ENCODE measurements around the gene TCP11L2. TPM values are rescaled to one million over a fixed set of nuclear protein-coding genes. Genes with fewer than 3 reads are reported as not detected.

Gene TCP11L2
- total and polyA plus RNA-seq, 9 donors = 8.5 to 41.7 (median 21.2) TPM

GRCh38 chr12:106269150-106269771 is 33.3 kb upstream of the TCP11L2 start:
- Histone ChIP-seq H3K36me3 (no peaks in the 10 kb centered on the region), H3K27ac (no peak overlapping the region), H3K4me1 (ENCODE audit: insufficient read depth) (no peaks in the 10 kb centered on the region), H3K9me3 (no peaks in the 10 kb centered on the region), H3K27me3 (no peaks in the 10 kb centered on the region), H3K4me3 (no peak overlapping the region)
- no peak for DNase-seq
- 93 to 97% (median 94%) methylated on average over 7 of the region's 7 CpGs for WGBS, 3 donors
- TF ChIP-seq POLR2A (IDR thresholded peaks at IDR 0.05) (no peak), EP300 (IDR thresholded peaks at IDR 0.05) (no peak)
- TF ChIP-seq, protein P1, sequence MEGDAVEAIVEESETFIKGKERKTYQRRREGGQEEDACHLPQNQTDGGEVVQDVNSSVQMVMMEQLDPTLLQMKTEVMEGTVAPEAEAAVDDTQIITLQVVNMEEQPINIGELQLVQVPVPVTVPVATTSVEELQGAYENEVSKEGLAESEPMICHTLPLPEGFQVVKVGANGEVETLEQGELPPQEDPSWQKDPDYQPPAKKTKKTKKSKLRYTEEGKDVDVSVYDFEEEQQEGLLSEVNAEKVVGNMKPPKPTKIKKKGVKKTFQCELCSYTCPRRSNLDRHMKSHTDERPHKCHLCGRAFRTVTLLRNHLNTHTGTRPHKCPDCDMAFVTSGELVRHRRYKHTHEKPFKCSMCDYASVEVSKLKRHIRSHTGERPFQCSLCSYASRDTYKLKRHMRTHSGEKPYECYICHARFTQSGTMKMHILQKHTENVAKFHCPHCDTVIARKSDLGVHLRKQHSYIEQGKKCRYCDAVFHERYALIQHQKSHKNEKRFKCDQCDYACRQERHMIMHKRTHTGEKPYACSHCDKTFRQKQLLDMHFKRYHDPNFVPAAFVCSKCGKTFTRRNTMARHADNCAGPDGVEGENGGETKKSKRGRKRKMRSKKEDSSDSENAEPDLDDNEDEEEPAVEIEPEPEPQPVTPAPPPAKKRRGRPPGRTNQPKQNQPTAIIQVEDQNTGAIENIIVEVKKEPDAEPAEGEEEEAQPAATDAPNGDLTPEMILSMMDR (IDR thresholded peaks at IDR 0.05) = no peak
- intact Hi-C loops (cut with DNase I) = no loop called here

DNA sequence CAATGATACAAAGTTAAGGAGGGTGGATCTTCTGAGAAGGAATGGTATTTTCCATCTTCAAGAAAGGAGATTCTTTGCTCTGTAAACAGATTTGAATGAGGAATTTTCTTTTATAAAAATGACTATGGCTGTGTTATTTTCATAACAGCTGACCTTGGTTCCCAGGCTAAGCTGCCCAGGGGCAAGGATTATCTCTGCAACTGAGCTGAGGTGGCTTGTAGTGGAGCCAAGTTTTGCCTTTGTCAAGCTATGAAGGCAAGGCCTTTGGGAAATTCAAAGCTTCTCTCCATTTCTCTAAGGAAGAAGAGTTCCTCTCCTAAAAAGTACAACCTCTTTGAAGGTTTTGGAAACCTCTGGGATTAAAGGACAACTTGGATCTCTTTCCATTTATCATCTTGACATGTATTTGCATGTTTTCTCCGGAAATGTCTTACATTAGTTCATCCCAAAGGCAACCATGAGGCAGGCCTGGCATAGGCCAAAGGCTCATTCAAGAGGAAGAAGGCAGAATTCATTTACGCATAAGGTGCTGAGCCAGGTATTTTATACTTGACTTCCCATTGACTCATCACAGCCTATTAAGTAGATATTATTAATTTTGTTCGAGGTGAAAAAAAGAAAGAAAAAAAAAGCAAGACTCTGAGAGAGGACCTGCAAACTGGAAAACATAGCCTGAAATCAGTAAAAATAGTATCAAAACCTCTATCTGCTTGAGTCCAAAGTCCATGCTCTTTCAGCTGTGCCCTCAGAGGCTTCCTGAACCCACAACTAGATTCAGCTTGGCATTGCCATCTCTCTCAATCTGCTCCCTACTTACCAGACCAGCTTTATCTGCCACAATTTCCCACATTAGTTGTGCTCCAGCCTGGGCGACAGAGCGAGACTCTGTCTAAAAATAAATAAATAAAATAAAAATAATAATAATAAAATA is 30.7 kb upstream of the TCP11L2 start:
- WGBS, 3 donors = 72 to 90% (median 85%) methylated on average over 5 of the region's 5 CpGs
- Histone ChIP-seq H3K4me1 (ENCODE audit: insufficient read depth) (no peaks in the 10 kb centered on the region), H3K27ac (no peak overlapping the region), H3K27me3 (no peaks in the 10 kb centered on the region), H3K9me3 (no peaks in the 10 kb centered on the region), H3K36me3 (no peaks in the 10 kb centered on the region), H3K4me3 (no peak overlapping the region)
- intact Hi-C loops (cut with DNase I) = no loop called here
- TF ChIP-seq, protein P1 (IDR thresholded peaks at IDR 0.05) = no peak
- TF ChIP-seq POLR2A (IDR thresholded peaks at IDR 0.05) (no peak), EP300 (IDR thresholded peaks at IDR 0.05) (no peak)
- no peak for DNase-seq

- Histone ChIP-seq H3K4me3 (no peak overlapping the region), H3K27me3 (no peaks in the 10 kb centered on the region), H3K36me3 (no peaks in the 10 kb centered on the region), H3K9me3 (no peaks in the 10 kb centered on the region), H3K27ac (no peak overlapping the region), H3K4me1 (ENCODE audit: insufficient read depth) (no peaks in the 10 kb centered on the region)
- intact Hi-C loops (cut with DNase I) = no loop called here
- WGBS, 3 donors = 94 to 97% (median 96%) methylated on average over 6 of the region's 6 CpGs
- DNase-seq = no peak
- no peak for TF ChIP-seq POLR2A (IDR thresholded peaks at IDR 0.05)
- no peak for TF ChIP-seq EP300 (IDR thresholded peaks at IDR 0.05)
- TF ChIP-seq, protein P1 (IDR thresholded peaks at IDR 0.05) = no peak
These were observed 29.0 kb upstream of the TCP11L2 start for GRCh38 chr12:106273491-106273890.

DNA sequence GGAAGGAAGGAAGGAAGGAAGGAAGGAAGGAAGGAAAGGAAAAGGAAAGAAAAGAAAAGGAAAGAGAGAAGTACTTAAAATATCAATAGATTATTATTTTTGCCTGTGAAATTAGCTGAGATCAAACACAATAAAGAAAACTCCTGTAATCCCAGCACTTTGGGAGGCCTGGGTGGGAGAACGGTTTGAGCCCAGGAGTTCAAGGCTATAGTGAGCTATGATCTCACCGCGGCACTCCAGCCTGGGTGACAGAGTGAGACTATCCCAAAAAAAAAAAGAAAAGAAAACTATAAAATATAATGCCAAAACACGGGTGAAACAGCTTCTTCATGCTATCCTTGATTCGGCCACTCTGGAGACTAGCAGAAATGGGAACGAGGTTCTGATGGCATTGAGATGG is 28.5 kb upstream of the TCP11L2 start:
- 34 to 57% (median 49%) methylated on average over 6 of the region's 6 CpGs for WGBS, 3 donors
- peak in 3 of 5 donors; percentile 36 to 49 (median 41) for DNase-seq
- H3K27ac ChIP-seq = no peak overlapping the region

More for the DNA sequence above, 28.5 kb upstream of the TCP11L2 start:
- Histone ChIP-seq H3K27me3 (no peaks in the 10 kb centered on the region), H3K4me3 (no peak overlapping the region), H3K36me3 (no peaks in the 10 kb centered on the region), H3K9me3 (no peaks in the 10 kb centered on the region), H3K4me1 (ENCODE audit: insufficient read depth) (no peaks in the 10 kb centered on the region)
- TF ChIP-seq POLR2A (IDR thresholded peaks at IDR 0.05) (no peak), EP300 (IDR thresholded peaks at IDR 0.05) (no peak)
- TF ChIP-seq, protein P1 (IDR thresholded peaks at IDR 0.05) = no peak
- intact Hi-C loops (cut with DNase I) = no loop called here

All from ovary (tissue), 9 donors.